ENCODE results near the gene PNPLA7. TPM values are rescaled to one million over a fixed set of nuclear protein-coding genes. Genes with fewer than 3 reads are reported as not detected.
"Not testable (repeated sequence)": the region's sequence is repeated elsewhere in the genome, so short reads cannot be mapped to it uniquely, and the experiment has no call there.

Gene PNPLA7
- total RNA-seq, 2 experiments from 2014 or later, result 1.5 to 10.2 TPM

DNA sequence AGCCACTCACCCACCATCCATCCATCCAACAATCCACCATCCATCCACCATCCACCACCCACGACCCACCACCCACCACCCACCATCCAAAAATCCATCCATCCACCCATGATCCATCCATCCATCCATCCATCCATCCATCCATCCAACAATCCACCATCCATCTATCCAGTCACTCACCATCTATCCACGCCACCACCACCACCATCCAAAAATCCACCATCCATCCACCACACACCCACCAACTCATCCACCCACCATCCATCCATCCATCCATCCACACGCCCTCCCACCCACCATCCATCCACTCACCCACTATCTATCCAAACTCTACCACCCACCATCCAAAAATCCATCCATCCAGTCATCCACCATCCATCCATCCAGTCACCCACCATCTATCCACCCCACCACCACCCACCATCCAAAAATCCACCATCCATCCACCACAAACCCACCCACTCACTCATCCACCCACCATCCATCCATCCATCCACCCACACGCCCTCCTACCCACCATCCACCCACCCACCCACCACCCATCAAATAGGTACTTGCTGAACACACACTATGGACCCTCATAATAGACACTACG, 19.5 kb upstream of the PNPLA7 start:
- CTCF ChIA-PET (ENCODE audit: unreplicated experiment), result no interaction called here

GRCh38 chr9:137568445-137568844, 18.2 kb upstream of the PNPLA7 start:
- H3K79me2 ChIP-seq (ENCODE audit: insufficient read depth, low read depth, low read length); DNase-seq (ENCODE audit: low spot score); H3K9me3 ChIP-seq (ENCODE audit: low read length); intact Hi-C loops (cut with micrococcal nuclease; ENCODE audit: unreplicated experiment); H3K4me1 ChIP-seq (ENCODE audit: insufficient read depth, low read length, poor library complexity, severe bottlenecking); H3K4me3 ChIP-seq (ENCODE audit: low read depth, low read length, poor library complexity, severe bottlenecking); CTCF ChIA-PET (ENCODE audit: unreplicated experiment); BruUV-seq (replicated peaks); POLR2A ChIA-PET; H3K4me2 ChIP-seq (ENCODE audit: low read length); H2AFZ ChIP-seq (ENCODE audit: low read length); H4K20me1 ChIP-seq (ENCODE audit: insufficient read depth, low read length); H3K9me2 ChIP-seq (ENCODE audit: insufficient read depth, low read length): not testable (repeated sequence)
- Histone ChIP-seq H3K27ac (ENCODE audit: low read depth, low read length, poor library complexity, severe bottlenecking) (peak overlapping the region; percentile 11), H3K36me3 (ENCODE audit: insufficient read depth, low read length) (peaks cover 61% of the 10 kb centered on the region)

More for the DNA sequence above, 19.5 kb upstream of the PNPLA7 start:
- no TSS peak for BruUV-seq (replicated peaks)
- no peak overlapping the region for H3K4me2 ChIP-seq (ENCODE audit: low read length)
- H3K4me3 ChIP-seq (ENCODE audit: low read depth, low read length, poor library complexity, severe bottlenecking), result no peak overlapping the region
- peaks cover 15% of the 10 kb centered on the region for H3K79me2 ChIP-seq (ENCODE audit: insufficient read depth, low read depth, low read length)
- no peaks in the 10 kb centered on the region for H3K9me2 ChIP-seq (ENCODE audit: insufficient read depth, low read length)
- DNase-seq (ENCODE audit: low spot score), result no peak
- intact Hi-C loops (cut with micrococcal nuclease; ENCODE audit: unreplicated experiment), result no loop called here
- peaks cover 3% of the 10 kb centered on the region for H3K4me1 ChIP-seq (ENCODE audit: insufficient read depth, low read length, poor library complexity, severe bottlenecking)
- POLR2A ChIA-PET, result no interaction called here
- peaks cover 6% of the 10 kb centered on the region; the same call in 1 of the 2 replicates for H3K9me3 ChIP-seq (ENCODE audit: low read length)
- H2AFZ ChIP-seq (ENCODE audit: low read length), result no peak overlapping the region
- H4K20me1 ChIP-seq (ENCODE audit: insufficient read depth, low read length), result 0 out of 2 replicates have a peak, but pooled peaks cover 3% of the 10 kb centered on the region
- H3K36me3 ChIP-seq (ENCODE audit: insufficient read depth, low read length), result peaks cover 61% of the 10 kb centered on the region
- no peak overlapping the region for H3K27ac ChIP-seq (ENCODE audit: low read depth, low read length, poor library complexity, severe bottlenecking)
- TF ChIP-seq, protein P1, sequence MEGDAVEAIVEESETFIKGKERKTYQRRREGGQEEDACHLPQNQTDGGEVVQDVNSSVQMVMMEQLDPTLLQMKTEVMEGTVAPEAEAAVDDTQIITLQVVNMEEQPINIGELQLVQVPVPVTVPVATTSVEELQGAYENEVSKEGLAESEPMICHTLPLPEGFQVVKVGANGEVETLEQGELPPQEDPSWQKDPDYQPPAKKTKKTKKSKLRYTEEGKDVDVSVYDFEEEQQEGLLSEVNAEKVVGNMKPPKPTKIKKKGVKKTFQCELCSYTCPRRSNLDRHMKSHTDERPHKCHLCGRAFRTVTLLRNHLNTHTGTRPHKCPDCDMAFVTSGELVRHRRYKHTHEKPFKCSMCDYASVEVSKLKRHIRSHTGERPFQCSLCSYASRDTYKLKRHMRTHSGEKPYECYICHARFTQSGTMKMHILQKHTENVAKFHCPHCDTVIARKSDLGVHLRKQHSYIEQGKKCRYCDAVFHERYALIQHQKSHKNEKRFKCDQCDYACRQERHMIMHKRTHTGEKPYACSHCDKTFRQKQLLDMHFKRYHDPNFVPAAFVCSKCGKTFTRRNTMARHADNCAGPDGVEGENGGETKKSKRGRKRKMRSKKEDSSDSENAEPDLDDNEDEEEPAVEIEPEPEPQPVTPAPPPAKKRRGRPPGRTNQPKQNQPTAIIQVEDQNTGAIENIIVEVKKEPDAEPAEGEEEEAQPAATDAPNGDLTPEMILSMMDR (conservative IDR thresholded peaks at IDR 0.05; ENCODE audit: low read length), result no peak
- TF ChIP-seq EZH2phosphoT487 (IDR thresholded peaks at IDR 0.05; ENCODE audit: borderline replicate concordance, low read depth, low read length), result no peak

DNA sequence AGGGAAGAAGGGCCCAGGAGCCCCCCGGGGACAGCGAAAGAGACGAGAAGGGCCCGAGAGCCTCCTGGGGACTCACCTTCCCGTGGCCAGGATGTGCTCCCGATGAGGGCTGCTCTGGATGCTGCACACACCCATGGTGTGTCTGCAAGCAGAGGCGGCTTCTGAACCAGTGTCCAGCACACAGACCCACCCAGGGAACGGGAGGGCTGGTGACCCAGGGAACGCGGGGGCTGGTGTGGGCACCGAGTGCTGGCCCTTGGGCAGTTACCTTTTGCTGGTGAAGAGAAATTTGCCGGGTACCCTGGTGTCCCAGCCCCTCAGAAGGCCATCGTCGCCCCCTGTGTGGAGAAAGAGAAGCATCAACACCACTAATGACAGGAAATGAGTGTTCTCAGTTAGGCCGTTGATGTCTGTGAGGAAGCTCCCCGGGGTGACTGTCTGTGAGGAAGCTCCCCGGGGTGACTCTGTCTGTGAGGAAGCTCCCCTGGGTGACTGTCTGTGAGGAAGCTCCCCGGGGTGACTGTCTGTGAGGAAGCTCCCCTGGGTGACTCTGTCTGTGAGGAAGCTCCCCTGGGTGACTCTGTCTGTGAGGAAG, 14.7 kb upstream of the PNPLA7 start:
- ChIA-PET POLR2A (no interaction called here), CTCF (ENCODE audit: unreplicated experiment) (no interaction called here)
- TF ChIP-seq, protein P1 (conservative IDR thresholded peaks at IDR 0.05; ENCODE audit: low read length), result no peak
- TF ChIP-seq EZH2phosphoT487 (IDR thresholded peaks at IDR 0.05; ENCODE audit: borderline replicate concordance, low read depth, low read length), result no peak
- no peaks in the 10 kb centered on the region for H4K20me1 ChIP-seq (ENCODE audit: insufficient read depth, low read length)
- no peak for DNase-seq (ENCODE audit: low spot score)
- H3K9me3 ChIP-seq (ENCODE audit: low read length), result peaks cover 6% of the 10 kb centered on the region; the same call in 1 of the 2 replicates
- no peaks in the 10 kb centered on the region for H3K9me2 ChIP-seq (ENCODE audit: insufficient read depth, low read length)
- H3K27ac ChIP-seq (ENCODE audit: low read depth, low read length, poor library complexity, severe bottlenecking), result no peak overlapping the region
- no peaks in the 10 kb centered on the region for H3K79me2 ChIP-seq (ENCODE audit: insufficient read depth, low read depth, low read length)
- no peaks in the 10 kb centered on the region for H3K4me1 ChIP-seq (ENCODE audit: insufficient read depth, low read length, poor library complexity, severe bottlenecking)
- H3K4me3 ChIP-seq (ENCODE audit: low read depth, low read length, poor library complexity, severe bottlenecking), result no peak overlapping the region
- BruUV-seq (replicated peaks), result no TSS peak
- no peak overlapping the region for H2AFZ ChIP-seq (ENCODE audit: low read length)
- H3K36me3 ChIP-seq (ENCODE audit: insufficient read depth, low read length), result peaks cover 58% of the 10 kb centered on the region
- no peak overlapping the region for H3K4me2 ChIP-seq (ENCODE audit: low read length)
- intact Hi-C loops (cut with micrococcal nuclease; ENCODE audit: unreplicated experiment), result no loop called here
